Esophagus squamous epithelium (tissue), 4 donors: ENCODE results near the gene PHLPP1.
A peak's percentile ranks its signal among the peaks of the same experiment; 100 is the strongest.

Experiments used
- CTCF ChIP-seq, 6 experiments: fragments of 450-650 bp in 4 of 6; fragments of 200-600 bp in 2 of 6; sonication (generic) in 2 of 6; IDR thresholded peaks; one replicate each; pipeline ENCODE4 v1.5.1; 2016 to 2019; ENCODE audit warnings: antibody characterized with exemption in 6 of 6, mild to moderate bottlenecking in 4 of 6, moderate library complexity in 4 of 6
- POLR2A ChIP-seq, 4 donors: fragments of 450-650 bp; IDR thresholded peaks; one replicate each; pipeline ENCODE4 v1.6.1; 2017; ENCODE audit warnings: antibody characterized with exemption in 4 of 4, mild to moderate bottlenecking in 4 of 4, moderate library complexity in 3 of 4

GRCh38 chr18:62802523-62802922 lies 87.2 kb downstream of the PHLPP1 start:
- peak in 3 of 6 experiments; percentile 30 to 39 (median 34) for TF ChIP-seq CTCF (IDR thresholded peaks at IDR 0.05)
- TF ChIP-seq POLR2A (IDR thresholded peaks at IDR 0.05) = no peak
